WTC11 (cell line): ENCODE measurements around the gene IPO4. TPM values are rescaled to one million over a fixed set of nuclear protein-coding genes. Genes with fewer than 3 reads are reported as not detected.

Source experiments
- ATAC-seq: fragments of 200-7000 bp; cut with Tn5 transposase; 2 replicates; pipeline ENCODE4 v1.10.0; 2021; ENCODE audit warnings: mild to moderate bottlenecking, moderate library complexity
- CTCF ChIA-PET: fragments of 300-600 bp; sonication (Branson Sonifier 250); formaldehyde crosslinking; loops from one replicate; lab custom pipeline; 2021; ENCODE audit warnings: antibody characterized with exemption; lab: Charles Lee
- POLR2A ChIA-PET: fragments of 350-600 bp; sonication (Branson Sonifier 250); formaldehyde crosslinking; loops from one replicate; lab custom pipeline; 2021; ENCODE audit warnings: antibody characterized with exemption; lab: Charles Lee
- DNase-seq: peaks from one replicate; pipeline ENCODE4 v3.0.0; 2021; ENCODE audit warnings: low spot score
- H3K27ac Mint-ChIP-seq: 2 replicates; pipeline ENCODE4 v1.8.0; 2021; ENCODE audit warnings: mixed read lengths
- H3K27me3 Mint-ChIP-seq: 2 replicates; pipeline ENCODE4 v1.8.0; 2021; ENCODE audit warnings: low read depth, mild to moderate bottlenecking, moderate library complexity, mixed read lengths
- H3K36me3 Mint-ChIP-seq: 2 replicates; pipeline ENCODE4 v1.8.0; 2021; ENCODE audit warnings: mixed read lengths
- H3K4me1 Mint-ChIP-seq: 2 replicates; pipeline ENCODE4 v1.8.0; 2022; ENCODE audit warnings: mixed read lengths
- H3K4me3 Mint-ChIP-seq: 2 replicates; pipeline ENCODE4 v1.8.0; 2021; ENCODE audit warnings: mild to moderate bottlenecking, moderate library complexity, mixed read lengths
- H3K9me3 Mint-ChIP-seq: 2 replicates; pipeline ENCODE4 v1.8.0; 2021; ENCODE audit warnings: mixed read lengths
- ETV6 ChIP-seq: sonication (generic); formaldehyde crosslinking; IDR thresholded peaks from 2 replicates; pipeline ENCODE4 v1.8.1; 2022; ENCODE audit warnings: mild to moderate bottlenecking, missing genetic modification reagents
- FOXJ3 ChIP-seq: sonication (generic); formaldehyde crosslinking; IDR thresholded peaks from 2 replicates; pipeline ENCODE4 v1.9.0; 2021; ENCODE audit warnings: missing genetic modification reagents, mild to moderate bottlenecking, borderline replicate concordance
- IRF2 ChIP-seq: sonication (generic); formaldehyde crosslinking; IDR thresholded peaks from 2 replicates; pipeline ENCODE4 v1.8.0; 2022; ENCODE audit warnings: low read depth, missing genetic modification reagents, borderline replicate concordance
- NFATC4 ChIP-seq: fragments of 250-450 bp; sonication (Bioruptor Pico); IDR thresholded peaks from 2 replicates; pipeline ENCODE4 v1.9.0; 2021; ENCODE audit warnings: mild to moderate bottlenecking
- OVOL2 ChIP-seq: fragments of 250-450 bp; sonication (Bioruptor Pico); IDR thresholded peaks from 2 replicates; pipeline ENCODE4 v1.9.0; 2021; ENCODE audit warnings: mild to moderate bottlenecking, borderline replicate concordance
- RORB ChIP-seq: fragments of 250-450 bp; sonication (Bioruptor Pico); IDR thresholded peaks from 2 replicates; pipeline ENCODE4 v1.9.0; 2021; ENCODE audit warnings: mild to moderate bottlenecking
- SMAD3 ChIP-seq: sonication (generic); formaldehyde crosslinking; IDR thresholded peaks from 2 replicates; pipeline ENCODE4 v1.8.0; 2022; ENCODE audit warnings: missing genetic modification reagents, mild to moderate bottlenecking, borderline replicate concordance
- SMAD4 ChIP-seq: sonication (generic); formaldehyde crosslinking; IDR thresholded peaks from 2 replicates; pipeline ENCODE4 v1.8.0; 2022; ENCODE audit warnings: mild to moderate bottlenecking, missing genetic modification reagents
- TEAD4 ChIP-seq: sonication (generic); formaldehyde crosslinking; IDR thresholded peaks from 2 replicates; pipeline ENCODE4 v1.8.0; 2022; ENCODE audit warnings: mild to moderate bottlenecking, missing genetic modification reagents
- ZNF121 ChIP-seq: sonication (generic); formaldehyde crosslinking; IDR thresholded peaks from 2 replicates; pipeline ENCODE4 v1.8.0; 2023; ENCODE audit warnings: missing genetic modification reagents
- ZNF423 ChIP-seq: fragments of 250-450 bp; sonication (Bioruptor Pico); IDR thresholded peaks from 2 replicates; pipeline ENCODE4 v2.1.2; 2022; ENCODE audit warnings: mild to moderate bottlenecking, moderate library complexity
- total RNA-seq: library from RNA; stranded (reverse); gene quantifications from 3 replicates; pipeline ENCODE4 v1.2.3, GENCODE V29; 2021
- TF ChIP-seq, protein P1 (sequence below): sonication (generic); formaldehyde crosslinking; IDR thresholded peaks from 2 replicates; pipeline ENCODE4 v1.8.1; 2023; ENCODE audit warnings: mild to moderate bottlenecking, moderate library complexity, missing genetic modification reagents
- TF ChIP-seq, protein P2 (sequence below): sonication (generic); formaldehyde crosslinking; IDR thresholded peaks from 2 replicates; pipeline ENCODE4 v1.8.1; 2022; ENCODE audit warnings: mild to moderate bottlenecking, missing genetic modification reagents, moderate library complexity, borderline replicate concordance
- TF ChIP-seq, protein P3 (sequence below): sonication (generic); formaldehyde crosslinking; IDR thresholded peaks from 2 replicates; pipeline ENCODE4 v1.8.1; 2023; ENCODE audit warnings: mild to moderate bottlenecking, missing genetic modification reagents
- TF ChIP-seq, protein P4 (sequence below): sonication (generic); formaldehyde crosslinking; IDR thresholded peaks from 2 replicates; pipeline ENCODE4 v1.8.0; 2022; ENCODE audit warnings: missing genetic modification reagents
- TF ChIP-seq, protein P5 (sequence below): sonication (generic); formaldehyde crosslinking; IDR thresholded peaks from 2 replicates; pipeline ENCODE4 v1.8.1; 2023; ENCODE audit warnings: mild to moderate bottlenecking, missing genetic modification reagents, moderate library complexity
- TF ChIP-seq, protein P6 (sequence below): sonication (generic); formaldehyde crosslinking; IDR thresholded peaks from 2 replicates; pipeline ENCODE4 v1.8.0; 2022; ENCODE audit warnings: mild to moderate bottlenecking, missing genetic modification reagents
- TF ChIP-seq, protein P7 (sequence below): sonication (generic); formaldehyde crosslinking; IDR thresholded peaks from 2 replicates; pipeline ENCODE4 v1.8.1; 2022; ENCODE audit warnings: low read depth, missing genetic modification reagents, borderline replicate concordance

Gene IPO4
- total RNA-seq, 1 experiment from 2014 or later, result 128 TPM

DNA sequence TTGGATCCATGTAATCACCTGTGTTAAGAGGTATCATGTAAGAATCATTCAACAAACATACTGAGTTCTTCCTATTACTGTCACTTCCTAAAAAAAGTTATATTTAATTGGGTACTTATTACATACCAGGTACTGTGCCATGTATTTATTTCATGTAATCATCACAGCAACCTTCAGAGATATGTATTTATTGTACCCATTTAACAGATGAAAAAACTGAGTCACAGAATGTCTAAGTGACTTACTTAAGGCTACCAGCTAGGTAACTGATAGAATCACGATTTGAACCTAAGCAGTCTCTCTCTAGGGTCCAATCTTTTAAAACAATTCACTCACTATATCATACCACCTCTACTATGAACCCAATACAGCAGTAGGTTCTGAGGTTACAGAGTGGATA, 44.2 kb downstream of the IPO4 start:
- ChIA-PET CTCF (interaction anchor here (1.5 kb wide), 1 partner anchor 17 kb away, joined by 3 read pairs; the partner anchor contains the start of gene IRF9), POLR2A (no interaction called here)
- no peak overlapping the region for H3K4me3 Mint-ChIP-seq

DNA sequence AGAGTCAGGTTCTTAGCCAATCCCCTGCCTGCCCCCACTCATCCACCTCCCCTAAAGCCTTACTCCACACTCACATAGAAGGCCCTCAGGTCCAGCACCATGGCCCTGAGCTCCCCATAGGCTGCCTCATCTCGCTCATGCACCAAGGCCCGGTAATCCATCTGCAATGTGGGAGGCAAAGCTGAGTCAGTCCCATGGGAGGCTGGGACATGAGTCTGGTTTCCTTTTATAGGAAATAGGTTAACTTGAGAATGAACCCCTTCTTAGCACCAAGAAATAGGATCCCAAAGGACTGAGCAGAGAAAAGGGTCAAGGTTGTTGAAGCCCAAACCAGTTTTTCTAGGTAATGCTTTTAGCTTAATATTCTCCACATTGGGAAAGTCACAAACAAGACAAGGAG, 45.1 kb downstream of the IPO4 start:
- H3K9me3 Mint-ChIP-seq, result no peaks in the 10 kb centered on the region

More for the DNA sequence above, 44.2 kb downstream of the IPO4 start:
- Mint-ChIP-seq H3K9me3 (no peaks in the 10 kb centered on the region), H3K36me3 (peaks cover 26% of the 10 kb centered on the region), H3K27ac (no peak overlapping the region), H3K27me3 (no peaks in the 10 kb centered on the region), H3K4me1 (peaks cover 28% of the 10 kb centered on the region)
- no peak for ATAC-seq
- TF ChIP-seq, protein P1, sequence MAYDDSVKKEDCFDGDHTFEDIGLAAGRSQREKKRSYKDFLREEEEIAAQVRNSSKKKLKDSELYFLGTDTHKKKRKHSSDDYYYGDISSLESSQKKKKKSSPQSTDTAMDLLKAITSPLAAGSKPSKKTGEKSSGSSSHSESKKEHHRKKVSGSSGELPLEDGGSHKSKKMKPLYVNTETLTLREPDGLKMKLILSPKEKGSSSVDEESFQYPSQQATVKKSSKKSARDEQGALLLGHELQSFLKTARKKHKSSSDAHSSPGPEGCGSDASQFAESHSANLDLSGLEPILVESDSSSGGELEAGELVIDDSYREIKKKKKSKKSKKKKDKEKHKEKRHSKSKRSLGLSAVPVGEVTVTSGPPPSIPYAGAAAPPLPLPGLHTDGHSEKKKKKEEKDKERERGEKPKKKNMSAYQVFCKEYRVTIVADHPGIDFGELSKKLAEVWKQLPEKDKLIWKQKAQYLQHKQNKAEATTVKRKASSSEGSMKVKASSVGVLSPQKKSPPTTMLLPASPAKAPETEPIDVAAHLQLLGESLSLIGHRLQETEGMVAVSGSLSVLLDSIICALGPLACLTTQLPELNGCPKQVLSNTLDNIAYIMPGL (CRISPR knock-in tag), result no peak
- TF ChIP-seq, protein P2, sequence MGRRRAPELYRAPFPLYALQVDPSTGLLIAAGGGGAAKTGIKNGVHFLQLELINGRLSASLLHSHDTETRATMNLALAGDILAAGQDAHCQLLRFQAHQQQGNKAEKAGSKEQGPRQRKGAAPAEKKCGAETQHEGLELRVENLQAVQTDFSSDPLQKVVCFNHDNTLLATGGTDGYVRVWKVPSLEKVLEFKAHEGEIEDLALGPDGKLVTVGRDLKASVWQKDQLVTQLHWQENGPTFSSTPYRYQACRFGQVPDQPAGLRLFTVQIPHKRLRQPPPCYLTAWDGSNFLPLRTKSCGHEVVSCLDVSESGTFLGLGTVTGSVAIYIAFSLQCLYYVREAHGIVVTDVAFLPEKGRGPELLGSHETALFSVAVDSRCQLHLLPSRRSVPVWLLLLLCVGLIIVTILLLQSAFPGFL, result no peak
- TF ChIP-seq, protein P3, sequence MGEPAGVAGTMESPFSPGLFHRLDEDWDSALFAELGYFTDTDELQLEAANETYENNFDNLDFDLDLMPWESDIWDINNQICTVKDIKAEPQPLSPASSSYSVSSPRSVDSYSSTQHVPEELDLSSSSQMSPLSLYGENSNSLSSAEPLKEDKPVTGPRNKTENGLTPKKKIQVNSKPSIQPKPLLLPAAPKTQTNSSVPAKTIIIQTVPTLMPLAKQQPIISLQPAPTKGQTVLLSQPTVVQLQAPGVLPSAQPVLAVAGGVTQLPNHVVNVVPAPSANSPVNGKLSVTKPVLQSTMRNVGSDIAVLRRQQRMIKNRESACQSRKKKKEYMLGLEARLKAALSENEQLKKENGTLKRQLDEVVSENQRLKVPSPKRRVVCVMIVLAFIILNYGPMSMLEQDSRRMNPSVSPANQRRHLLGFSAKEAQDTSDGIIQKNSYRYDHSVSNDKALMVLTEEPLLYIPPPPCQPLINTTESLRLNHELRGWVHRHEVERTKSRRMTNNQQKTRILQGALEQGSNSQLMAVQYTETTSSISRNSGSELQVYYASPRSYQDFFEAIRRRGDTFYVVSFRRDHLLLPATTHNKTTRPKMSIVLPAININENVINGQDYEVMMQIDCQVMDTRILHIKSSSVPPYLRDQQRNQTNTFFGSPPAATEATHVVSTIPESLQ (CRISPR knock-in tag), result no peak
- TF ChIP-seq, protein P4, sequence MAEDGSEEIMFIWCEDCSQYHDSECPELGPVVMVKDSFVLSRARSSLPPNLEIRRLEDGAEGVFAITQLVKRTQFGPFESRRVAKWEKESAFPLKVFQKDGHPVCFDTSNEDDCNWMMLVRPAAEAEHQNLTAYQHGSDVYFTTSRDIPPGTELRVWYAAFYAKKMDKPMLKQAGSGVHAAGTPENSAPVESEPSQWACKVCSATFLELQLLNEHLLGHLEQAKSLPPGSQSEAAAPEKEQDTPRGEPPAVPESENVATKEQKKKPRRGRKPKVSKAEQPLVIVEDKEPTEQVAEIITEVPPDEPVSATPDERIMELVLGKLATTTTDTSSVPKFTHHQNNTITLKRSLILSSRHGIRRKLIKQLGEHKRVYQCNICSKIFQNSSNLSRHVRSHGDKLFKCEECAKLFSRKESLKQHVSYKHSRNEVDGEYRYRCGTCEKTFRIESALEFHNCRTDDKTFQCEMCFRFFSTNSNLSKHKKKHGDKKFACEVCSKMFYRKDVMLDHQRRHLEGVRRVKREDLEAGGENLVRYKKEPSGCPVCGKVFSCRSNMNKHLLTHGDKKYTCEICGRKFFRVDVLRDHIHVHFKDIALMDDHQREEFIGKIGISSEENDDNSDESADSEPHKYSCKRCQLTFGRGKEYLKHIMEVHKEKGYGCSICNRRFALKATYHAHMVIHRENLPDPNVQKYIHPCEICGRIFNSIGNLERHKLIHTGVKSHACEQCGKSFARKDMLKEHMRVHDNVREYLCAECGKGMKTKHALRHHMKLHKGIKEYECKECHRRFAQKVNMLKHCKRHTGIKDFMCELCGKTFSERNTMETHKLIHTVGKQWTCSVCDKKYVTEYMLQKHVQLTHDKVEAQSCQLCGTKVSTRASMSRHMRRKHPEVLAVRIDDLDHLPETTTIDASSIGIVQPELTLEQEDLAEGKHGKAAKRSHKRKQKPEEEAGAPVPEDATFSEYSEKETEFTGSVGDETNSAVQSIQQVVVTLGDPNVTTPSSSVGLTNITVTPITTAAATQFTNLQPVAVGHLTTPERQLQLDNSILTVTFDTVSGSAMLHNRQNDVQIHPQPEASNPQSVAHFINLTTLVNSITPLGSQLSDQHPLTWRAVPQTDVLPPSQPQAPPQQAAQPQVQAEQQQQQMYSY, result no peak
- no peak for TF ChIP-seq ZNF423 (CRISPR knock-in tag)
- no peak for DNase-seq

DNA sequence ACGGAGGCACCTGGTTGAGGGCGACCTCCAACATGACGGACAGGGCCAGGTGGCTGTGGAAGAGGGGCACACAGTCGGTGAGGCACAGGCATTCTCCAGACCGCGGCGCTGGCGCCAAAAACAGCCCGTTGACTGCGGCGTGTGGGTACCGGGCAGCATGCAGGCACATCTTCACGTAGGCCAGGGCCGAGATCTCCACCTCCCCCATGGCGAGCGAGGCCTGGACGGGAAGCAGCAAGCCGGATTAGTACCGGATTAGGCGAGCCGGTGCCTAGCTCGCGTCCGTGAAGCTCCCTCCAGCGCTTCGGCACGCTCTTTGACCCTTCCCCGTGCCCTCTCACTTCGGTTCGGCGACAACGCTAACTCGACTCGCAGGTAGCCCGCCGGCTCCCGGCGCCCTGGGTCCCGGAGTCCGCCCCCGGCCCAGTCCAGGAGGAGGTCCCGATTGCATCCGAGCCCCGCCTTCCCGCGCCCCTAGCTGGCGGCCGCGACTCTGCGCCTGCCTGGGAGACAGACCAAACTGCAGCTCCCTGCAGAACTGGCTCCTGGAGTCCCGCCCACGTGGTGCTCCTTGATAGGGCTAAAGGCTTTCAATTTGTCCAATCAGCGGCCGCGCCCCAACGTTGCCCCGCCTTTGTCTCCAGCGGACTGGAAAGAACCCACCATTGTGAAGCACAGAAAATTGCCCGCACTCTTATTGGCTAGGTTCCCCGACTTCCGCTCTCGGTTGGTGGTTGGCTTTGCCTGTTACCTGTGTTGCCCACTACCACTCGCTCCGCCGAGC, 47.3 kb downstream of the IPO4 start, which contains the start of gene EMC9:
EMC9 (minus strand) TSS at position 495 of the 784 bp plus-strand sequence; CDS start at position 208, 287 bp downstream.
- CTCF ChIA-PET, result interaction anchor here (0.6 to 2.3 kb wide), 14 partner anchors 20 to 586 kb away, joined by 3 to 26 read pairs (median 5); partner anchors contain the start of genes CIDEB, DCAF11, IRF9 and NRL
- POLR2A ChIA-PET, result interaction anchor here (0.6 to 2.1 kb wide), 12 partner anchors 10 to 603 kb away, joined by 3 to 24 read pairs (median 4); partner anchors contain the start of genes CARMIL3, CHMP4A, DCAF11 and IRF9
- H3K36me3 Mint-ChIP-seq, result peaks cover 42% of the 10 kb centered on the region
- DNase-seq, result peak; percentile 100
- H3K9me3 Mint-ChIP-seq, result no peaks in the 10 kb centered on the region
- peak within 1 kb of the TSS; percentile 99 for H3K27ac Mint-ChIP-seq
- peaks cover 35% of the 10 kb centered on the region for H3K4me1 Mint-ChIP-seq
- no peaks in the 10 kb centered on the region for H3K27me3 Mint-ChIP-seq
- ATAC-seq, result peak; percentile 89
- H3K4me3 Mint-ChIP-seq, result peak within 1 kb of the TSS; percentile 95
- TF ChIP-seq, protein P5, sequence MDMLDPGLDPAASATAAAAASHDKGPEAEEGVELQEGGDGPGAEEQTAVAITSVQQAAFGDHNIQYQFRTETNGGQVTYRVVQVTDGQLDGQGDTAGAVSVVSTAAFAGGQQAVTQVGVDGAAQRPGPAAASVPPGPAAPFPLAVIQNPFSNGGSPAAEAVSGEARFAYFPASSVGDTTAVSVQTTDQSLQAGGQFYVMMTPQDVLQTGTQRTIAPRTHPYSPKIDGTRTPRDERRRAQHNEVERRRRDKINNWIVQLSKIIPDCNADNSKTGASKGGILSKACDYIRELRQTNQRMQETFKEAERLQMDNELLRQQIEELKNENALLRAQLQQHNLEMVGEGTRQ, result peak; percentile 89
- TF ChIP-seq IRF2 (CRISPR knock-in tag) (peak; percentile 29; the same call in 1 of the 2 replicates), ETV6 (CRISPR knock-in tag) (peak; percentile 18; the same call in 1 of the 2 replicates), RORB (CRISPR knock-in tag) (no peak), ZNF121 (CRISPR knock-in tag) (no peak; the same call in 1 of the 2 replicates)
- TF ChIP-seq, protein P6, sequence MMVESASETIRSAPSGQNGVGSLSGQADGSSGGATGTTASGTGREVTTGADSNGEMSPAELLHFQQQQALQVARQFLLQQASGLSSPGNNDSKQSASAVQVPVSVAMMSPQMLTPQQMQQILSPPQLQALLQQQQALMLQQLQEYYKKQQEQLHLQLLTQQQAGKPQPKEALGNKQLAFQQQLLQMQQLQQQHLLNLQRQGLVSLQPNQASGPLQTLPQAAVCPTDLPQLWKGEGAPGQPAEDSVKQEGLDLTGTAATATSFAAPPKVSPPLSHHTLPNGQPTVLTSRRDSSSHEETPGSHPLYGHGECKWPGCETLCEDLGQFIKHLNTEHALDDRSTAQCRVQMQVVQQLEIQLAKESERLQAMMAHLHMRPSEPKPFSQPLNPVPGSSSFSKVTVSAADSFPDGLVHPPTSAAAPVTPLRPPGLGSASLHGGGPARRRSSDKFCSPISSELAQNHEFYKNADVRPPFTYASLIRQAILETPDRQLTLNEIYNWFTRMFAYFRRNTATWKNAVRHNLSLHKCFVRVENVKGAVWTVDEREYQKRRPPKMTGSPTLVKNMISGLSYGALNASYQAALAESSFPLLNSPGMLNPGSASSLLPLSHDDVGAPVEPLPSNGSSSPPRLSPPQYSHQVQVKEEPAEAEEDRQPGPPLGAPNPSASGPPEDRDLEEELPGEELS (CRISPR knock-in tag), result no peak; the same call in 1 of the 2 replicates
- TF ChIP-seq, protein P7, sequence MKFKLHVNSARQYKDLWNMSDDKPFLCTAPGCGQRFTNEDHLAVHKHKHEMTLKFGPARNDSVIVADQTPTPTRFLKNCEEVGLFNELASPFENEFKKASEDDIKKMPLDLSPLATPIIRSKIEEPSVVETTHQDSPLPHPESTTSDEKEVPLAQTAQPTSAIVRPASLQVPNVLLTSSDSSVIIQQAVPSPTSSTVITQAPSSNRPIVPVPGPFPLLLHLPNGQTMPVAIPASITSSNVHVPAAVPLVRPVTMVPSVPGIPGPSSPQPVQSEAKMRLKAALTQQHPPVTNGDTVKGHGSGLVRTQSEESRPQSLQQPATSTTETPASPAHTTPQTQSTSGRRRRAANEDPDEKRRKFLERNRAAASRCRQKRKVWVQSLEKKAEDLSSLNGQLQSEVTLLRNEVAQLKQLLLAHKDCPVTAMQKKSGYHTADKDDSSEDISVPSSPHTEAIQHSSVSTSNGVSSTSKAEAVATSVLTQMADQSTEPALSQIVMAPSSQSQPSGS (CRISPR knock-in tag), result peak; percentile 30; the same call in 1 of the 2 replicates

More for the DNA sequence above, 45.1 kb downstream of the IPO4 start:
- Mint-ChIP-seq H3K27ac (no peak overlapping the region), H3K4me1 (peaks cover 29% of the 10 kb centered on the region), H3K27me3 (no peaks in the 10 kb centered on the region), H3K4me3 (no peak overlapping the region), H3K36me3 (peaks cover 29% of the 10 kb centered on the region)
- no peak for TF ChIP-seq SMAD4 (CRISPR knock-in tag)
- TF ChIP-seq TEAD4 (CRISPR knock-in tag), result no peak
- no peak for TF ChIP-seq NFATC4
- TF ChIP-seq SMAD3 (CRISPR knock-in tag), result no peak
- no peak for TF ChIP-seq OVOL2
- TF ChIP-seq FOXJ3 (CRISPR knock-in tag), result no peak
- ATAC-seq, result no peak
- ChIA-PET POLR2A (no interaction called here), CTCF (interaction anchor here (1.5 kb wide), 1 partner anchor 18 kb away, joined by 3 read pairs; the partner anchor contains the start of gene IRF9)
- DNase-seq, result no peak
